Peyer's patch (tissue), 4 donors: Measurements from ENCODE around the gene SNCG. TPM values are rescaled to one million over a fixed set of nuclear protein-coding genes. Genes with fewer than 3 reads are reported as not detected.
"Not testable (repeated sequence)": the region's sequence is repeated elsewhere in the genome, so short reads cannot be mapped to it uniquely, and the experiment has no call there.

Experiments used
- DNase-seq, 3 donors: peaks; one replicate each; pipeline ENCODE4 v3.0.0-alpha.2; 2017 to 2019
- H3K27ac ChIP-seq, 4 donors: fragments of 200-600 bp; sonication (generic); one replicate each; pipeline ENCODE4 v1.5.1; 2016 to 2019
- H3K27me3 ChIP-seq, 2 donors: fragments of 200-600 bp; sonication (generic); one replicate each; pipeline ENCODE4 v1.5.1; 2019
- H3K36me3 ChIP-seq, 3 donors: fragments of 200-600 bp; sonication (generic); one replicate each; pipeline ENCODE4 v1.5.1; 2016 to 2019
- H3K4me1 ChIP-seq, 4 donors: fragments of 200-600 bp; sonication (generic); one replicate each; pipeline ENCODE4 v1.5.1; 2016 to 2019
- H3K4me3 ChIP-seq, 4 donors: fragments of 200-600 bp; sonication (generic); 1 replicate in 3 of 4; 2 replicates in 1 of 4; pipeline ENCODE4 v1.5.1; 2016 to 2019; ENCODE audit warnings: mild to moderate bottlenecking in 1 of 4
- H3K9me3 ChIP-seq, 4 donors: fragments of 200-600 bp; sonication (generic); one replicate each; pipeline ENCODE4 v1.5.1; 2016 to 2019; ENCODE audit warnings: mild to moderate bottlenecking in 1 of 4
- POLR2A ChIP-seq, 2 donors: fragments of 450-650 bp; IDR thresholded peaks; one replicate each; pipeline ENCODE4 v1.5.1; 2017; ENCODE audit warnings: antibody characterized with exemption in 2 of 2, mild to moderate bottlenecking in 2 of 2, moderate library complexity in 2 of 2
- total RNA-seq, 4 donors: library from RNA; depleted of rRNA; stranded (reverse); fragments of >200 nt; gene quantifications; one replicate each; pipeline ENCODE4 v1.1.0, GENCODE V29; 2016
- TF ChIP-seq, protein P1 (sequence below), 6 experiments: fragments of 450-650 bp in 4 of 6; fragments of 200-600 bp in 2 of 6; sonication (generic) in 1 of 6; IDR thresholded peaks; one replicate each; pipeline ENCODE4 v1.5.1; 2017 to 2019; ENCODE audit warnings: antibody characterized with exemption in 6 of 6, mild to moderate bottlenecking in 3 of 6, moderate library complexity in 1 of 6

SNCG gene
- total RNA-seq, 4 donors from 2014 or later = 2.4 to 8.2 TPM; not detected in 2

DNA sequence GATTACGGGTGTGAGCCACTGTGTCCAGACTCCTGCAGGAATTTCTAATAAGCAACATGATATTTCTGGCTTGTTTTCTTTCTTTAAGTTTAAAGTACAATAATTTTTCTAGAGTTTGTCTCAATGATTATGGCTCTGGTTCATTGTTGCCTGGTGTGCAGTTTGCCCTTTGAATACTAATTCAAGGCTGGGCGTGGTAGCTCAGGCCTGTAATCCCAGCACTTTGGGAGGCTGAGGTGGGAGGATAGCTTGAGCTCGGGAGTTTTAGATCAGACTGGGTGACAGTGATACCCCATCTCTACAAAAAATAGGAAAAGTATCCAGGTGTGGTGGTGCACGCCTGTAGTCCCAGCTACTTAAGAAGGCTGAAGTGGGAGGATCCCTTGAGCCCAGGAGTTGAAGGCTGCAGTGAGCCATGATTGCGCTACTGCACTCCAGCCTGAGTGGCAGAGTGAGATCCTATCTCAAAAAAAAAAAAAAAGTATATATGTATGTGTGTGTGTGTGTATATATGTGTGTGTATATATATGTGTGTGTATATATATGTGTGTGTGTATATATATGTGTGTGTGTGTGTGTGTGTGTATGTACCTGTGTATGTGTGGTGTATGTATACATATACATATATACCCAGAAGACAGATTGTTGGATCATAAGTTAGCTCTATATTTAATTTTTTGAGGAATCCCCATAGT is 18.1 kb downstream of the SNCG start:
- Histone ChIP-seq H3K4me3 (no peak overlapping the region), H3K9me3 (no peaks in the 10 kb centered on the region), H3K27me3 (no peaks in the 10 kb centered on the region), H3K36me3 (no peaks in the 10 kb centered on the region), H3K27ac (peak overlapping the region in 2 of 4 donors; percentile 37 to 50), H3K4me1 (peaks cover 0 to 40% (median 4%) of the 10 kb centered on the region in 4 donors)
- no peak for DNase-seq
- TF ChIP-seq, protein P1, sequence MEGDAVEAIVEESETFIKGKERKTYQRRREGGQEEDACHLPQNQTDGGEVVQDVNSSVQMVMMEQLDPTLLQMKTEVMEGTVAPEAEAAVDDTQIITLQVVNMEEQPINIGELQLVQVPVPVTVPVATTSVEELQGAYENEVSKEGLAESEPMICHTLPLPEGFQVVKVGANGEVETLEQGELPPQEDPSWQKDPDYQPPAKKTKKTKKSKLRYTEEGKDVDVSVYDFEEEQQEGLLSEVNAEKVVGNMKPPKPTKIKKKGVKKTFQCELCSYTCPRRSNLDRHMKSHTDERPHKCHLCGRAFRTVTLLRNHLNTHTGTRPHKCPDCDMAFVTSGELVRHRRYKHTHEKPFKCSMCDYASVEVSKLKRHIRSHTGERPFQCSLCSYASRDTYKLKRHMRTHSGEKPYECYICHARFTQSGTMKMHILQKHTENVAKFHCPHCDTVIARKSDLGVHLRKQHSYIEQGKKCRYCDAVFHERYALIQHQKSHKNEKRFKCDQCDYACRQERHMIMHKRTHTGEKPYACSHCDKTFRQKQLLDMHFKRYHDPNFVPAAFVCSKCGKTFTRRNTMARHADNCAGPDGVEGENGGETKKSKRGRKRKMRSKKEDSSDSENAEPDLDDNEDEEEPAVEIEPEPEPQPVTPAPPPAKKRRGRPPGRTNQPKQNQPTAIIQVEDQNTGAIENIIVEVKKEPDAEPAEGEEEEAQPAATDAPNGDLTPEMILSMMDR (IDR thresholded peaks at IDR 0.05) = no peak
- TF ChIP-seq POLR2A (IDR thresholded peaks at IDR 0.05) = no peak

DNA sequence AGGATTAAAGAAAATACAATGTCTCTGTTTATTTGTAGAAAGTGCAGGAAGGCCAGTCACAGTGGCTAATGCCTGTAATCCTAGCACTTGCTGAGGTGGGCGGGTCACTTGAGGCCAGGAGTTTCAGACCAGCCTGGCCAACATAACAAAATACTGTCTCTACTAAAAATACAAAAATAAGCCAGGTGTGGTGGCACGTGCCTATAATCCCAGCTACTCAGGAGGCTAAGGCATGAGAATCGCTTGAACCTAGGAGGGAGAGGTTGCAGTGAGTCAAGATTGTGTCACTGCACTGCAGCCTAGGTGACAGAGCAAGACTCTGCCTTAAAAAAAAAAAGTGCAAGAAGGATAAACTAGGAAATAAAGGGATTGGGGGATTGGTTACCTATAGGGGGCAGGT is 20.1 kb downstream of the SNCG start:
- not testable (repeated sequence) for DNase-seq, H3K36me3 ChIP-seq, H3K4me3 ChIP-seq, H3K9me3 ChIP-seq, H3K27me3 ChIP-seq
- Histone ChIP-seq H3K27ac (peak overlapping the region in 1 of 4 donors; percentile 22), H3K4me1 (peaks cover 0 to 32% (median 0%) of the 10 kb centered on the region in 4 donors)

- Histone ChIP-seq H3K36me3 (no peaks in the 10 kb centered on the region), H3K9me3 (no peaks in the 10 kb centered on the region), H3K27me3 (no peaks in the 10 kb centered on the region), H3K4me1 (peaks cover 0 to 32% (median 0%) of the 10 kb centered on the region in 4 donors), H3K27ac (peak overlapping the region in 2 of 4 donors; percentile 60 to 80), H3K4me3 (no peak overlapping the region)
- no peak for TF ChIP-seq POLR2A (IDR thresholded peaks at IDR 0.05)
- TF ChIP-seq, protein P1 (IDR thresholded peaks at IDR 0.05) = no peak
- DNase-seq = no peak
Measured at GRCh38 chr10:86979296-86979818, 21.0 kb downstream of the SNCG start.

GRCh38 chr10:86979977-86980448 is 21.6 kb downstream of the SNCG start:
- Histone ChIP-seq H3K27me3 (no peaks in the 10 kb centered on the region), H3K36me3 (no peaks in the 10 kb centered on the region), H3K9me3 (no peaks in the 10 kb centered on the region), H3K27ac (peak overlapping the region; percentile 15 to 80 (median 42)), H3K4me1 (peaks cover 0 to 32% (median 0%) of the 10 kb centered on the region in 4 donors), H3K4me3 (no peak overlapping the region)
- peak in 1 of 3 donors; percentile 70 for DNase-seq
- TF ChIP-seq, protein P1 (IDR thresholded peaks at IDR 0.05) = no peak
- TF ChIP-seq POLR2A (IDR thresholded peaks at IDR 0.05) = peak in 1 of 2 donors; percentile 28

DNA sequence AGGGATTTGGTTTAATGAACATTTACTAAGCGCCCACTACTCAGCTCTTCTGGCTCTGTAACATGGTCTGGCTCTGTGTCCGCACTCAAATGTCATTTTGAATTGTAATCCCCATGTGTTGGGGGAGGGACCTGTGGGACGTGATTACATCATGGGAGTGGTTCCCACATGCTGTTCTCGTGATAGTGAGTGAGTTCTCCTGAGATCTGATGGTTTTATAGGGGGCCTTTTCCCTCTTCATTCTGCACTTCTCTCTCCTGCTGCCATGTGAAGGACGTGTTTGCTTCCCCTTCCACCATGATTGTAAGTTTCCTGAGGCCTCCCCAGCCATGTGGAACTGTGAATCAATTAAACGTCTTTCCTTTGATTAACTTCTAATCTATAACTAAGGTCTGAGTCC is 22.6 kb downstream of the SNCG start:
- Histone ChIP-seq H3K27ac (peak overlapping the region in 1 of 4 donors; percentile 80), H3K4me1 (peaks cover 0 to 24% (median 0%) of the 10 kb centered on the region in 4 donors)
- not testable (repeated sequence) for H3K27me3 ChIP-seq, DNase-seq, H3K9me3 ChIP-seq, H3K4me3 ChIP-seq, H3K36me3 ChIP-seq

- TF ChIP-seq, protein P1 (IDR thresholded peaks at IDR 0.05) = no peak
- TF ChIP-seq POLR2A (IDR thresholded peaks at IDR 0.05) = no peak
- Histone ChIP-seq H3K27ac (no peak overlapping the region), H3K4me3 (no peak overlapping the region), H3K4me1 (peaks cover 0 to 24% (median 0%) of the 10 kb centered on the region in 4 donors), H3K9me3 (no peaks in the 10 kb centered on the region), H3K36me3 (no peaks in the 10 kb centered on the region), H3K27me3 (no peaks in the 10 kb centered on the region)
- no peak for DNase-seq
Measured at GRCh38 chr10:86981716-86982115, 23.3 kb downstream of the SNCG start.

GRCh38 chr10:86984498-86984897 is 26.1 kb downstream of the SNCG start:
- H3K9me3 ChIP-seq, H3K27ac ChIP-seq, H3K4me3 ChIP-seq, H3K27me3 ChIP-seq, DNase-seq, H3K36me3 ChIP-seq: not testable (repeated sequence)
- peaks cover 0 to 11% (median 0%) of the 10 kb centered on the region in 4 donors for H3K4me1 ChIP-seq
